GM23248 (cell line): ENCODE results near the gene EME2. TPM values are rescaled to one million over a fixed set of nuclear protein-coding genes. Genes with fewer than 3 reads are reported as not detected.

ENCODE experiments used
- DNase-seq: peaks from one replicate; pipeline ENCODE4 v3.0.0-alpha.2; 2015
- H2AFZ ChIP-seq: fragments of 200-600 bp; sonication (generic); 2 replicates; pipeline ENCODE4 v1.6.1; 2016; ENCODE audit warnings: antibody characterized with exemption
- H3F3A ChIP-seq: fragments of 200-600 bp; sonication (generic); 2 replicates; pipeline ENCODE4 v1.6.1; 2016; ENCODE audit warnings: mild to moderate bottlenecking, antibody characterized with exemption, mixed run types; ENCODE audit not compliant: insufficient read depth
- H3K27ac ChIP-seq: fragments of 200-600 bp; sonication (generic); 2 replicates; pipeline ENCODE4 v1.5.1; 2016; ENCODE audit warnings: mild to moderate bottlenecking
- H3K27me3 ChIP-seq: fragments of 200-600 bp; sonication (generic); replicated peaks from 2 replicates; pipeline ENCODE4 v1.6.1; 2016; ENCODE audit warnings: mild to moderate bottlenecking; ENCODE audit not compliant: insufficient read depth
- H3K36me3 ChIP-seq: fragments of 200-600 bp; sonication (generic); 2 replicates; pipeline ENCODE4 v1.6.1; 2016; ENCODE audit warnings: low read depth, mild to moderate bottlenecking
- H3K4me1 ChIP-seq: fragments of 200-600 bp; sonication (generic); 2 replicates; pipeline ENCODE4 v1.6.1; 2016; ENCODE audit warnings: mild to moderate bottlenecking; ENCODE audit not compliant: insufficient read depth
- H3K4me2 ChIP-seq: fragments of 200-600 bp; sonication (generic); one replicate; pipeline ENCODE4 v1.6.1; 2016; ENCODE audit warnings: mild to moderate bottlenecking; ENCODE audit not compliant: unreplicated experiment
- H3K4me3 ChIP-seq: fragments of 200-600 bp; sonication (generic); 2 replicates; pipeline ENCODE4 v1.5.1; 2016; ENCODE audit warnings: mild to moderate bottlenecking
- H3K79me2 ChIP-seq: fragments of 200-600 bp; sonication (generic); 2 replicates; pipeline ENCODE4 v1.6.1; 2016; ENCODE audit warnings: mild to moderate bottlenecking; ENCODE audit not compliant: insufficient read depth
- H3K9ac ChIP-seq: fragments of 200-600 bp; sonication (generic); 2 replicates; pipeline ENCODE4 v1.6.1; 2016; ENCODE audit warnings: mild to moderate bottlenecking
- H3K9me2 ChIP-seq: fragments of 200-600 bp; sonication (generic); 2 replicates; pipeline ENCODE4 v1.6.1; 2016; ENCODE audit warnings: mixed run types, mild to moderate bottlenecking, moderate library complexity; ENCODE audit not compliant: insufficient read depth
- H3K9me3 ChIP-seq: fragments of 200-600 bp; sonication (generic); one replicate; pipeline ENCODE4 v1.6.1; 2017; ENCODE audit warnings: low read depth
- H4K20me1 ChIP-seq: fragments of 200-600 bp; sonication (generic); 2 replicates; pipeline ENCODE4 v1.6.0; 2016; ENCODE audit not compliant: insufficient read depth
- EZH2 ChIP-seq: fragments of 200-600 bp; sonication (generic); IDR thresholded peaks from 2 replicates; pipeline ENCODE4 v1.6.1; 2018; ENCODE audit warnings: antibody characterized with exemption, mild to moderate bottlenecking; ENCODE audit not compliant: insufficient read depth, poor library complexity, severe bottlenecking
- EZH2phosphoT487 ChIP-seq: fragments of 200-600 bp; sonication (generic); IDR thresholded peaks from 2 replicates; pipeline ENCODE4 v1.6.1; 2018; ENCODE audit warnings: antibody characterized with exemption, moderate library complexity, mild to moderate bottlenecking, low read depth; ENCODE audit not compliant: insufficient read depth
- WGBS, 2 experiments: methylation state at CpG; one replicate each; pipeline ENCODE4 v1.1.6; 2015 to 2017; ENCODE audit warnings: low lambda C conversion rate in 2 of 2, low coverage in 1 of 2; ENCODE audit errors: missing lambda C conversion rate in 2 of 2; 5-methylcytosine and 5-hydroxymethylcytosine counted together
- in situ Hi-C: fragments of 300-500 bp; cut with MboI; formaldehyde crosslinking; loops from 2 replicates; pipeline ENCODE4 v1.15.0; 2020
- polyA plus RNA-seq: library from polyadenylated mRNA; unstranded; fragments of >200 nt; fragmentation: Nextera tagmentation; extraction: Ambion mirVana; gene quantifications from 2 replicates; pipeline ENCODE4 v1.2.1, GENCODE V29; 2016
- total RNA-seq: library from RNA; depleted of rRNA; stranded (reverse); fragments of >200 nt; shearing (Covaris generic); gene quantifications from 2 replicates; pipeline ENCODE4 v1.2.3, GENCODE V29; 2014

Gene EME2
- total and polyA plus RNA-seq, 2 experiments from 2014 or later: 3.1 to 9.3 TPM

DNA sequence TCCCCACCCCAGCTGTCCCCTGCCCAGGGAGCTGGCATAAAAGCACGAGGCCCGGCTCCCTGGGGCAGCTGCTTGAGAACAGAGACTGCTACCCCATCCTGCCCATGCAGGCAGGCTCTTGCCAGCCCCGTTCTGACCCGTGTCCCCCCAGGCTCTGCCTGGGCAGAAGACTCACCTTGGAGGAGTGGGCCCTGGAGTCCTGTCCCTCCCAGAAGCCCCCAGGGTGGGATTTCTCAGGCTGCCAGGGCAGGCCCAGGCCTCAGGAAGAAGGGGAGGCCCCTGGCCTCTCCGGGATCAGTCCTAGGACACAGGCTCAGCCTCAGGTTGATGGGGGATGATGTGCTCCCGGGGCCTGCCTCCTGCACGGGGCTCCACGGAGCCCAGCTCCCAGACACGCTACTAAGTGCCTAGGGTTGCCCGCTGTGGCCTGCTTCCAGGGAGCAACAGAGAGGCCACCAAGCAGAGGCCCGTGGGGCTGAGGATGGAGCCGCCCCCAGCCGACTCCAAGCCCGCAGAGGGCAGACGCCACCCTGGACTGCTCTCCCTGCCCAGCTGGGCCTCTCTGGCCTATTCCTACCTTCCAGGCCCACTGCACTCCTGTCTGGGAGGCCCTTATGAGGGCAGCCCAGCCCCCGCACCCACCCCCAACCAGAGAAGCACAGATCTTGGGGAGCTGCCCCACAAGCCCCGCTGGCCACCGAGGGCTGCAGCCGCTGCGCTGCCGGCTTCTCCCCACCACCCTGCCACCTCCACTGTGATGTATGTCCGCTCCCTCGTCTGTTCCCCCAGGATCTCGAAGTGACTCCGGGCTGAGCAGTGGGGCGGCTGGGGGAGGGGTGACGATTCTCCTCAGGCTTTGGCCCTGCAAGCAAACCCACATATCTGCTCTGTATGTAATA is 3.0 kb upstream of the EME2 start:
- DNase-seq: no peak
- H3K4me2 ChIP-seq: peak overlapping the region; percentile 93
- H3K27ac ChIP-seq: peak overlapping the region; percentile 57
- TF ChIP-seq EZH2phosphoT487 (no peak), EZH2 (no peak)
- peaks cover 19% of the 10 kb centered on the region for H3K79me2 ChIP-seq
- 64 to 69% methylated on average over 19 to 23 of the region's 27 CpGs for WGBS, 2 experiments
- in situ Hi-C loops: no loop called here
- H3K9ac ChIP-seq: peak overlapping the region; percentile 86
- H3K4me3 ChIP-seq: peak overlapping the region; percentile 86
- no peaks in the 10 kb centered on the region for H3K9me2 ChIP-seq
- no peaks in the 10 kb centered on the region for H3K27me3 ChIP-seq
- peaks cover 11% of the 10 kb centered on the region; the same call in 1 of the 2 replicates for H3F3A ChIP-seq
- H2AFZ ChIP-seq: no peak overlapping the region
- H3K36me3 ChIP-seq: no peaks in the 10 kb centered on the region
- no peaks in the 10 kb centered on the region for H4K20me1 ChIP-seq
- H3K9me3 ChIP-seq: no peaks in the 10 kb centered on the region
- peaks cover 8% of the 10 kb centered on the region; the same call in 1 of the 2 replicates for H3K4me1 ChIP-seq

DNA sequence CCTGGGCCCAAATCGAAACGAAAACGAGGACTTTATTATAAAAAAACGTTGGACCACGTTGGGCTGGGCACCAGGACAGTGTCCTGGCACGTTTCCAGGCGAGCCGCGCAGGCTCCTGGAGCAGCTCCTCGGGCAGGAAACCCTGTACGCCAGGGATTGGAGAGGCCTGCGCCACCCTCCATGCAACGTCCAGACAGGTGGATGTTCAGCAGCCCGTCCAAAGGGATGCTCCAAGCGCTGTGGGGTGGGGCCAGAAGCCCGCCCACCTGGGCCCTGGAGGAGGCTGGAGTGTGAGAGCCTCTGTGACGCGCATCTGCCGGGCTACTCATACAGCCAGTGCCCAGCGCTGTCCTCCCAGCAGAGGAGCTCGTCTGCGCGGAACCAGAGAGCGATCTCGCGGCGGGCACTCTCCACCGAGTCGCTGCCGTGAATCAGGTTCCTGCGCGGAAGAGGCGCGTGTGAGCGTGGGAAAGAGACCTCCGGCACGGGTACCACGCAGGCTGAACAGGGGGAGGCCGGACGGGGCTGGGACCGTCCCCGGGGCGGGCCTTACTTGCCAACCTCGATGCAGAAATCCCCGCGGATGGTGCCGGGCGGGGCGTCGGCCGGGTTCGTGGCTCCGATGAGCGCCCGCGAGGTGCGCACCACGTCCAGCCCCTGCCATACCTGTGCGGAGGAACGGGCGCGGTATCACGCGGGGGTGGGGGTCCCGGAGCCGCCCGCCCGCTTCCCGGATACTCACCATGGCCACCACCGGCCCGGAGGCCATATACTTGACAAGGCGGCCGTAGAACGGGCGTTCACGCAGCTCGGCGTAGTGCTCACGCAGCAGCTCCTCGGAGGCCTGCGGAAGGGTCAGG is 2.1 kb upstream of the EME2 start:
- Histone ChIP-seq H3F3A (peaks cover 11% of the 10 kb centered on the region; the same call in 1 of the 2 replicates), H3K9me3 (no peaks in the 10 kb centered on the region), H3K27me3 (no peaks in the 10 kb centered on the region), H3K36me3 (no peaks in the 10 kb centered on the region), H4K20me1 (no peaks in the 10 kb centered on the region), H3K9ac (peak overlapping the region; percentile 86), H3K4me3 (peak overlapping the region; percentile 86), H3K27ac (peak overlapping the region; percentile 57), H2AFZ (no peak overlapping the region), H3K79me2 (peaks cover 28% of the 10 kb centered on the region), H3K4me1 (peaks cover 9% of the 10 kb centered on the region; the same call in 1 of the 2 replicates), H3K9me2 (no peaks in the 10 kb centered on the region), H3K4me2 (peak overlapping the region; percentile 93)
- 5 to 6% methylated on average over 60 to 62 of the region's 81 CpGs for WGBS, 2 experiments
- TF ChIP-seq EZH2phosphoT487: no peak
- no peak for TF ChIP-seq EZH2
- in situ Hi-C loops: no loop called here
- peak; percentile 94 for DNase-seq

DNA sequence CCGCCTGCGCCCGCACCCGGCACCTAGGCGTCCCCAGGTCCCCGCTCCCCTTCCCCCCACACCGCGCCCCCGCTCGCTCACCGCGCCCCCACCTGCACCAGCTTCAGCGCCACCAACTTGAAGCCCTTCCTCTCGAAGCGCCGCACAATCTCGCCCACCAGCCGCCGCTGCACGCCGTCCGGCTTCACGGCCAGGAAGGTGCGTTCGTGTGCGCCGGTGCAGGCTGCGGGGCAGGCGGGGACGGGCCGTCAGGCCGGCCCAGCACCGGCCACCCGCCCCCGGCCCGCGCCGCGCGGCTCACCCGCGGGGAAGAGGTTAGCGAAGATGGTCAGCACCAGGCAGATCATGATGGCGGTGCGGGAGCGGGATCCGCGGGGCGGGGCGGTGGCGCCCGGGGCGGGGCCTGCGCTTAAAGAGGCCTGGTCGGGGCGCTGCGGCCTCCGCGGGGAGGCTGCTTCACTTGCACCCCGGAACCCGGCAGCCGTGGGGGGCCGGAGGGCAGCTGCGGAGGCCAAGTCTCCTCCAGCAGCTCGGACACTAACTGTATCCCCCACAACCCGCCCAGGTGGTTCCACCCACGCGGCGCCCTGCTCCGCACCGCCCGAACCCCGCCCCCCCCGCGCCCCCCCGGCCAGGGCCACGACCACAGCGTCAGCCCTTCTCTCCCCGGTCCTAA is 1.3 kb upstream of the EME2 start, which contains the start of gene NME3:
Gene NME3 (minus strand): TSS at position 356 of the 676 bp plus-strand sequence. CDS start 9 bp downstream, at position 347.
- H2AFZ ChIP-seq: peak within 1 kb of the TSS; percentile 60

More for the DNA sequence above, 1.3 kb upstream of the EME2 start, which contains the start of gene NME3:
- H3K36me3 ChIP-seq: no peaks in the 10 kb centered on the region
- no peaks in the 10 kb centered on the region for H4K20me1 ChIP-seq
- peaks cover 34% of the 10 kb centered on the region for H3K79me2 ChIP-seq
- H3K27me3 ChIP-seq: no peaks in the 10 kb centered on the region
- TF ChIP-seq EZH2phosphoT487 (no peak), EZH2 (no peak)
- peak; percentile 85 for DNase-seq
- peak within 1 kb of the TSS; percentile 86 for H3K4me3 ChIP-seq
- H3K9me3 ChIP-seq: no peaks in the 10 kb centered on the region
- in situ Hi-C loops: no loop called here
- H3K4me2 ChIP-seq: peak within 1 kb of the TSS; percentile 93
- peak within 1 kb of the TSS; percentile 86 for H3K9ac ChIP-seq
- peak within 1 kb of the TSS; percentile 57 for H3K27ac ChIP-seq
- peaks cover 9% of the 10 kb centered on the region; the same call in 1 of the 2 replicates for H3K4me1 ChIP-seq
- no peaks in the 10 kb centered on the region for H3K9me2 ChIP-seq
- 1% methylated on average over 47 to 78 of the region's 79 CpGs for WGBS, 2 experiments
- peaks cover 11% of the 10 kb centered on the region; the same call in 1 of the 2 replicates for H3F3A ChIP-seq
